WTC11 (cell line): ENCODE measurements around the gene P2RX1. TPM values are rescaled to one million over a fixed set of nuclear protein-coding genes. Genes with fewer than 3 reads are reported as not detected.

Experiments
- ATAC-seq: fragments of 200-7000 bp; cut with Tn5 transposase; 2 replicates; pipeline ENCODE4 v1.10.0; 2021; ENCODE audit warnings: mild to moderate bottlenecking, moderate library complexity
- CTCF ChIA-PET: fragments of 300-600 bp; sonication (Branson Sonifier 250); formaldehyde crosslinking; loops from one replicate; lab custom pipeline; 2021; ENCODE audit warnings: antibody characterized with exemption; lab: Charles Lee
- POLR2A ChIA-PET: fragments of 350-600 bp; sonication (Branson Sonifier 250); formaldehyde crosslinking; loops from one replicate; lab custom pipeline; 2021; ENCODE audit warnings: antibody characterized with exemption; lab: Charles Lee
- DNase-seq: peaks from one replicate; pipeline ENCODE4 v3.0.0; 2021; ENCODE audit warnings: low spot score
- H3K27ac Mint-ChIP-seq: 2 replicates; pipeline ENCODE4 v1.8.0; 2021; ENCODE audit warnings: mixed read lengths
- H3K27me3 Mint-ChIP-seq: 2 replicates; pipeline ENCODE4 v1.8.0; 2021; ENCODE audit warnings: low read depth, mild to moderate bottlenecking, moderate library complexity, mixed read lengths
- H3K36me3 Mint-ChIP-seq: 2 replicates; pipeline ENCODE4 v1.8.0; 2021; ENCODE audit warnings: mixed read lengths
- H3K4me1 Mint-ChIP-seq: 2 replicates; pipeline ENCODE4 v1.8.0; 2022; ENCODE audit warnings: mixed read lengths
- H3K4me3 Mint-ChIP-seq: 2 replicates; pipeline ENCODE4 v1.8.0; 2021; ENCODE audit warnings: mild to moderate bottlenecking, moderate library complexity, mixed read lengths
- H3K9me3 Mint-ChIP-seq: 2 replicates; pipeline ENCODE4 v1.8.0; 2021; ENCODE audit warnings: mixed read lengths
- CTCF ChIP-seq: fragments of 200-600 bp; IDR thresholded peaks from 2 replicates; pipeline ENCODE4 v1.8.0; 2022; ENCODE audit warnings: antibody characterized with exemption
- FOXJ3 ChIP-seq: sonication (generic); formaldehyde crosslinking; IDR thresholded peaks from 2 replicates; pipeline ENCODE4 v1.9.0; 2021; ENCODE audit warnings: missing genetic modification reagents, mild to moderate bottlenecking, borderline replicate concordance
- FOXP4 ChIP-seq: sonication (generic); formaldehyde crosslinking; IDR thresholded peaks from 2 replicates; pipeline ENCODE4 v1.8.0; 2022; ENCODE audit warnings: mild to moderate bottlenecking, missing genetic modification reagents
- GABPB1 ChIP-seq: sonication (generic); formaldehyde crosslinking; IDR thresholded peaks from 2 replicates; pipeline ENCODE4 v1.8.1; 2023; ENCODE audit warnings: mild to moderate bottlenecking, missing genetic modification reagents
- KAT7 ChIP-seq: sonication (generic); formaldehyde crosslinking; IDR thresholded peaks from 2 replicates; pipeline ENCODE4 v1.8.1; 2023; ENCODE audit warnings: missing genetic modification reagents, mild to moderate bottlenecking, borderline replicate concordance
- MXD4 ChIP-seq: fragments of 250-450 bp; sonication (Bioruptor Pico); IDR thresholded peaks from 2 replicates; pipeline ENCODE4 v1.8.0; 2021; ENCODE audit warnings: mild to moderate bottlenecking, moderate library complexity, borderline replicate concordance
- NR1H2 ChIP-seq: sonication (generic); formaldehyde crosslinking; IDR thresholded peaks from 2 replicates; pipeline ENCODE4 v1.9.0; 2021; ENCODE audit warnings: mild to moderate bottlenecking, moderate library complexity, missing genetic modification reagents
- PRDM15 ChIP-seq: sonication (generic); formaldehyde crosslinking; IDR thresholded peaks from 2 replicates; pipeline ENCODE4 v1.8.0; 2022; ENCODE audit warnings: missing genetic modification reagents
- TEAD4 ChIP-seq: sonication (generic); formaldehyde crosslinking; IDR thresholded peaks from 2 replicates; pipeline ENCODE4 v1.8.0; 2022; ENCODE audit warnings: mild to moderate bottlenecking, missing genetic modification reagents
- ZNF138 ChIP-seq: sonication (generic); formaldehyde crosslinking; conservative IDR thresholded peaks from 2 replicates; pipeline ENCODE4 v1.8.1; 2022; ENCODE audit warnings: mild to moderate bottlenecking, moderate library complexity, missing genetic modification reagents
- ZNF219 ChIP-seq: sonication (generic); formaldehyde crosslinking; IDR thresholded peaks from 2 replicates; pipeline ENCODE4 v1.8.0; 2023; ENCODE audit warnings: missing genetic modification reagents, mild to moderate bottlenecking, borderline replicate concordance
- ZNF423 ChIP-seq: fragments of 250-450 bp; sonication (Bioruptor Pico); IDR thresholded peaks from 2 replicates; pipeline ENCODE4 v2.1.2; 2022; ENCODE audit warnings: mild to moderate bottlenecking, moderate library complexity
- total RNA-seq: library from RNA; stranded (reverse); gene quantifications from 3 replicates; pipeline ENCODE4 v1.2.3, GENCODE V29; 2021
- TF ChIP-seq, protein P1 (sequence below): sonication (generic); formaldehyde crosslinking; IDR thresholded peaks from 2 replicates; pipeline ENCODE4 v1.8.1; 2023; ENCODE audit warnings: mild to moderate bottlenecking, missing genetic modification reagents, moderate library complexity
- TF ChIP-seq, protein P2 (sequence below): sonication (generic); formaldehyde crosslinking; IDR thresholded peaks from 2 replicates; pipeline ENCODE4 v1.8.1; 2023; ENCODE audit warnings: mild to moderate bottlenecking, missing genetic modification reagents, borderline replicate concordance
- TF ChIP-seq, protein P3 (sequence below): sonication (generic); formaldehyde crosslinking; IDR thresholded peaks from 2 replicates; pipeline ENCODE4 v1.8.1; 2023; ENCODE audit warnings: mild to moderate bottlenecking, missing genetic modification reagents
- TF ChIP-seq, protein P4 (sequence below): fragments of 250-450 bp; sonication (Bioruptor Pico); IDR thresholded peaks from 2 replicates; pipeline ENCODE4 v1.9.0; 2021; ENCODE audit warnings: moderate library complexity, mild to moderate bottlenecking, inconsistent platforms, borderline replicate concordance

The P2RX1 gene
- total RNA-seq, 1 experiment from 2014 or later: 0.07 TPM

- Mint-ChIP-seq H3K27ac (no peak overlapping the region), H3K4me3 (no peak overlapping the region), H3K36me3 (no peaks in the 10 kb centered on the region), H3K27me3 (no peaks in the 10 kb centered on the region), H3K4me1 (peaks cover 5% of the 10 kb centered on the region; the same call in 1 of the 2 replicates), H3K9me3 (no peaks in the 10 kb centered on the region)
- TF ChIP-seq, protein P1, sequence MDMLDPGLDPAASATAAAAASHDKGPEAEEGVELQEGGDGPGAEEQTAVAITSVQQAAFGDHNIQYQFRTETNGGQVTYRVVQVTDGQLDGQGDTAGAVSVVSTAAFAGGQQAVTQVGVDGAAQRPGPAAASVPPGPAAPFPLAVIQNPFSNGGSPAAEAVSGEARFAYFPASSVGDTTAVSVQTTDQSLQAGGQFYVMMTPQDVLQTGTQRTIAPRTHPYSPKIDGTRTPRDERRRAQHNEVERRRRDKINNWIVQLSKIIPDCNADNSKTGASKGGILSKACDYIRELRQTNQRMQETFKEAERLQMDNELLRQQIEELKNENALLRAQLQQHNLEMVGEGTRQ (CRISPR knock-in tag): no peak
- no peak for ATAC-seq
- no peak for DNase-seq
- ChIA-PET POLR2A (no interaction called here), CTCF (no interaction called here)
These were observed 12.9 kb upstream of the P2RX1 start for GRCh38 chr17:3929181-3929580.

DNA sequence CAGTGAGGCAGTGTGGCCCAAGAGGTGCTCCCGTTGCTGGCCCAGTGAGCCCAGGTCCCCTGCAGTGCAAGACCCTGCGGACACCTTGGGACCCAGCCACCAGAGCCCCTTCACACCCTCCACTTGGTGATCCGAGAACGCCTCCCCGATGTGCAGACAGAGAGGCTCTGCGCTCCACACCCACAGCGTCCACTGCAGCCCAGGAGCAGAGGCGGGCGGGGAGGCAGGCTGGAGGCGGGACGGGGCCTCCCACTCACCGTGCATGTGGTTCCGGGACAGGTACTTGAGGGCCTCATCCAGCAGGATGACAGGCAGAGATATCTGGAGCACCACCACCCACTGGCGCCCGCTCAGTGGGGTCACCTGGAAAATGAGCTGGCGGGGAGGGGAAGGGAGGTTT, 12.1 kb upstream of the P2RX1 start:
- no peak for DNase-seq
- H3K27me3 Mint-ChIP-seq: no peaks in the 10 kb centered on the region
- no peaks in the 10 kb centered on the region for H3K36me3 Mint-ChIP-seq
- no peak for ATAC-seq
- H3K4me1 Mint-ChIP-seq: peaks cover 5% of the 10 kb centered on the region; the same call in 1 of the 2 replicates
- H3K4me3 Mint-ChIP-seq: no peak overlapping the region
- ChIA-PET POLR2A (interaction anchor here (0.6 kb wide), 1 partner anchor 51 kb away, joined by 7 read pairs; no protein-coding TSS in a partner anchor), CTCF (interaction anchor here (1.3 kb wide), 1 partner anchor 15 kb away, joined by 4 read pairs; no protein-coding TSS in a partner anchor)
- H3K27ac Mint-ChIP-seq: no peak overlapping the region
- H3K9me3 Mint-ChIP-seq: no peaks in the 10 kb centered on the region
- TF ChIP-seq, protein P2, sequence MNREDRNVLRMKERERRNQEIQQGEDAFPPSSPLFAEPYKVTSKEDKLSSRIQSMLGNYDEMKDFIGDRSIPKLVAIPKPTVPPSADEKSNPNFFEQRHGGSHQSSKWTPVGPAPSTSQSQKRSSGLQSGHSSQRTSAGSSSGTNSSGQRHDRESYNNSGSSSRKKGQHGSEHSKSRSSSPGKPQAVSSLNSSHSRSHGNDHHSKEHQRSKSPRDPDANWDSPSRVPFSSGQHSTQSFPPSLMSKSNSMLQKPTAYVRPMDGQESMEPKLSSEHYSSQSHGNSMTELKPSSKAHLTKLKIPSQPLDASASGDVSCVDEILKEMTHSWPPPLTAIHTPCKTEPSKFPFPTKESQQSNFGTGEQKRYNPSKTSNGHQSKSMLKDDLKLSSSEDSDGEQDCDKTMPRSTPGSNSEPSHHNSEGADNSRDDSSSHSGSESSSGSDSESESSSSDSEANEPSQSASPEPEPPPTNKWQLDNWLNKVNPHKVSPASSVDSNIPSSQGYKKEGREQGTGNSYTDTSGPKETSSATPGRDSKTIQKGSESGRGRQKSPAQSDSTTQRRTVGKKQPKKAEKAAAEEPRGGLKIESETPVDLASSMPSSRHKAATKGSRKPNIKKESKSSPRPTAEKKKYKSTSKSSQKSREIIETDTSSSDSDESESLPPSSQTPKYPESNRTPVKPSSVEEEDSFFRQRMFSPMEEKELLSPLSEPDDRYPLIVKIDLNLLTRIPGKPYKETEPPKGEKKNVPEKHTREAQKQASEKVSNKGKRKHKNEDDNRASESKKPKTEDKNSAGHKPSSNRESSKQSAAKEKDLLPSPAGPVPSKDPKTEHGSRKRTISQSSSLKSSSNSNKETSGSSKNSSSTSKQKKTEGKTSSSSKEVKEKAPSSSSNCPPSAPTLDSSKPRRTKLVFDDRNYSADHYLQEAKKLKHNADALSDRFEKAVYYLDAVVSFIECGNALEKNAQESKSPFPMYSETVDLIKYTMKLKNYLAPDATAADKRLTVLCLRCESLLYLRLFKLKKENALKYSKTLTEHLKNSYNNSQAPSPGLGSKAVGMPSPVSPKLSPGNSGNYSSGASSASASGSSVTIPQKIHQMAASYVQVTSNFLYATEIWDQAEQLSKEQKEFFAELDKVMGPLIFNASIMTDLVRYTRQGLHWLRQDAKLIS (CRISPR knock-in tag): no peak
- no peak for TF ChIP-seq FOXP4 (CRISPR knock-in tag)
- TF ChIP-seq MXD4 (CRISPR knock-in tag): no peak
- TF ChIP-seq, protein P3, sequence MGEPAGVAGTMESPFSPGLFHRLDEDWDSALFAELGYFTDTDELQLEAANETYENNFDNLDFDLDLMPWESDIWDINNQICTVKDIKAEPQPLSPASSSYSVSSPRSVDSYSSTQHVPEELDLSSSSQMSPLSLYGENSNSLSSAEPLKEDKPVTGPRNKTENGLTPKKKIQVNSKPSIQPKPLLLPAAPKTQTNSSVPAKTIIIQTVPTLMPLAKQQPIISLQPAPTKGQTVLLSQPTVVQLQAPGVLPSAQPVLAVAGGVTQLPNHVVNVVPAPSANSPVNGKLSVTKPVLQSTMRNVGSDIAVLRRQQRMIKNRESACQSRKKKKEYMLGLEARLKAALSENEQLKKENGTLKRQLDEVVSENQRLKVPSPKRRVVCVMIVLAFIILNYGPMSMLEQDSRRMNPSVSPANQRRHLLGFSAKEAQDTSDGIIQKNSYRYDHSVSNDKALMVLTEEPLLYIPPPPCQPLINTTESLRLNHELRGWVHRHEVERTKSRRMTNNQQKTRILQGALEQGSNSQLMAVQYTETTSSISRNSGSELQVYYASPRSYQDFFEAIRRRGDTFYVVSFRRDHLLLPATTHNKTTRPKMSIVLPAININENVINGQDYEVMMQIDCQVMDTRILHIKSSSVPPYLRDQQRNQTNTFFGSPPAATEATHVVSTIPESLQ: no peak
- no peak for TF ChIP-seq KAT7 (CRISPR knock-in tag)
- no peak for TF ChIP-seq ZNF219 (CRISPR knock-in tag)
- TF ChIP-seq NR1H2 (CRISPR knock-in tag): no peak
- TF ChIP-seq, protein P4, sequence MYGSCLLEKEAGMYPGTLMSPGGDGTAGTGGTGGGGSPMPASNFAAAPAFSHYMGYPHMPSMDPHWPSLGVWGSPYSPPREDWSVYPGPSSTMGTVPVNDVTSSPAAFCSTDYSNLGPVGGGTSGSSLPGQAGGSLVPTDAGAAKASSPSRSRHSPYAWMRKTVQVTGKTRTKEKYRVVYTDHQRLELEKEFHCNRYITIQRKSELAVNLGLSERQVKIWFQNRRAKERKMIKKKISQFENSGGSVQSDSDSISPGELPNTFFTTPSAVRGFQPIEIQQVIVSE: no peak
- no peak for TF ChIP-seq FOXJ3
- no peak for TF ChIP-seq TEAD4 (CRISPR knock-in tag)
- TF ChIP-seq ZNF138 (CRISPR knock-in tag): no peak
- TF ChIP-seq CTCF: no peak
- no peak for TF ChIP-seq PRDM15 (CRISPR knock-in tag)
- no peak for TF ChIP-seq GABPB1
- no peak for TF ChIP-seq ZNF423 (CRISPR knock-in tag)
- TF ChIP-seq, protein P1 (CRISPR knock-in tag): no peak
